PFSK-1 (cell line): ENCODE results near the gene NIM1K.

Source experiments
- FOXP2 ChIP-seq: optimal IDR thresholded peaks from 2 replicates; pipeline ENCODE3; 2011; ENCODE audit warnings: borderline replicate concordance, control low read depth, inconsistent platforms; ENCODE audit not compliant: insufficient read depth; ENCODE audit errors: extremely low read length, extremely low read depth
- POLR2AphosphoS5 ChIP-seq: IDR thresholded peaks from 2 replicates; pipeline ENCODE4 v1.6.1; 2012; ENCODE audit warnings: low read depth, mild to moderate bottlenecking, control low read depth, low read length, moderate library complexity
- REST ChIP-seq, 2 experiments: IDR thresholded peaks; 2 replicates each; pipeline versions ENCODE4 v1.6.1 to v1.8.0; 2011 to 2012; ENCODE audit warnings: low read depth in 2 of 2, low read length in 2 of 2, control low read depth in 1 of 2, inconsistent platforms in 1 of 2, mild to moderate bottlenecking in 1 of 2, moderate library complexity in 1 of 2; ENCODE audit not compliant: insufficient read depth in 1 of 2
- SIN3A ChIP-seq: IDR thresholded peaks from 2 replicates; pipeline ENCODE4 v1.6.1; 2012; ENCODE audit warnings: mild to moderate bottlenecking, low read length, moderate library complexity, borderline replicate concordance; ENCODE audit not compliant: insufficient read depth
- TAF1 ChIP-seq: IDR thresholded peaks from 2 replicates; pipeline ENCODE4 v1.6.1; 2012; ENCODE audit warnings: low read length, control low read depth, borderline replicate concordance; ENCODE audit not compliant: insufficient read depth

DNA sequence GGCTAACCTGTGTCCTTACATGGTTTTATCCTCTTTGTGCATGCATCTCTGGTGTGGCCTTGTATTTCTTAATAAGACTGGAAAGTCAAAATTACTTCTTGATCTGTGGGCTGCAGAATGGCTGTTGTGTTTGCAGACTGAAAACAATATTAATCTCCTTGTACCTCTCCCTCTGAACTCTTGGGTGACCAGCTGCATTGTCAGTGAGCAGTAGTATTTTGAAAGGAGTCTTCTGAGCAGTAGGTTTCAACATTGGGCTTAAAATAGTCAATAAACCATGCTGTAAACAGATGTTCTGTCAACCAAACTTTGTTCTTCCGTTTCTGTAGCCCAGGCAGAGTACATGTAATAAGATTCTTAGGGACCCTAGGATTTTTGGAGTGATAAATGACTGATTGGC lies 26.7 kb upstream of the NIM1K start:
- no peak for TF ChIP-seq POLR2AphosphoS5
- no peak for TF ChIP-seq REST (IDR thresholded peaks at IDR 0.05; ENCODE audit: insufficient read depth in 1 of 2, low read depth in 2 of 2, low read length in 2 of 2)
- TF ChIP-seq SIN3A, result no peak
- no peak for TF ChIP-seq FOXP2
- TF ChIP-seq TAF1, result no peak
